Erythroblast (primary cell): ENCODE results near the gene S100A5.
"Not testable (repeated sequence)": the region's sequence is repeated elsewhere in the genome, so short reads cannot be mapped to it uniquely, and the experiment has no call there.

Experiments
- GATA1 ChIP-seq: IDR thresholded peaks from 2 replicates; pipeline ENCODE4 v1.6.1; 2011; ENCODE audit warnings: low read depth, mild to moderate bottlenecking, control low read depth, low read length, moderate library complexity
- POLR2A ChIP-seq: IDR thresholded peaks from 2 replicates; pipeline ENCODE4 v1.6.1; 2011; ENCODE audit warnings: mild to moderate bottlenecking, low read length

GRCh38 chr1:153588033-153588432 lies 47.3 kb upstream of the S100A5 start:
- not testable (repeated sequence) for TF ChIP-seq POLR2A, GATA1
